IMR-90 (cell line): ENCODE data around the gene CARF. TPM values are rescaled to one million over a fixed set of nuclear protein-coding genes. Genes with fewer than 3 reads are reported as not detected.
A peak's percentile ranks its signal among the peaks of the same experiment; 100 is the strongest.

Source experiments
- ATAC-seq: fragments of 200-7000 bp; cut with Tn5 transposase; 2 replicates; pipeline ENCODE4 v1.9.1; 2020; ENCODE audit warnings: low read depth, mild to moderate bottlenecking, moderate library complexity
- BruUV-seq: library from RNA; stranded (reverse); fragments of 400-500 nt; replicated peaks from 2 replicates; lab custom pipeline; 2021; lab: Mats Ljungman, UMichigan
- CTCF ChIA-PET: fragments of 300-600 bp; formaldehyde crosslinking; extraction: SDS; loops from one replicate; lab custom pipeline; 2021; ENCODE audit warnings: antibody characterized with exemption; lab: Yijun Ruan, JAX
- POLR2A ChIA-PET: fragments of 300-600 bp; sonication (Branson Sonifier 250); formaldehyde crosslinking; loops from one replicate; lab custom pipeline; 2022; ENCODE audit warnings: antibody characterized with exemption; ENCODE audit not compliant: unreplicated experiment; lab: Charles Lee
- DNase-seq: peaks from one replicate; pipeline ENCODE4 v3.0.0; 2013
- H2AFZ ChIP-seq: replicated peaks from 2 replicates; pipeline ENCODE3; 2013; ENCODE audit warnings: low read length, mild to moderate bottlenecking; ENCODE audit not compliant: poor library complexity
- H2AK5ac ChIP-seq: 2 replicates; pipeline ENCODE4 v1.6.1; 2013; ENCODE audit warnings: low read depth, low read length, inconsistent platforms
- H2AK9ac ChIP-seq: replicated peaks from 2 replicates; pipeline ENCODE3; 2013; ENCODE audit warnings: mild to moderate bottlenecking, low read depth, low read length, moderate library complexity; ENCODE audit not compliant: poor library complexity
- H2BK120ac ChIP-seq: 2 replicates; pipeline ENCODE4 v1.6.1; 2013; ENCODE audit warnings: low read depth, low read length, inconsistent platforms
- H2BK15ac ChIP-seq: 3 replicates; pipeline ENCODE4 v1.6.1; 2013; ENCODE audit warnings: low read depth, low read length, inconsistent platforms
- H2BK20ac ChIP-seq: 2 replicates; pipeline ENCODE4 v1.6.1; 2013; ENCODE audit warnings: low read depth, mild to moderate bottlenecking, inconsistent platforms, low read length, moderate library complexity
- H2BK5ac ChIP-seq: 2 replicates; pipeline ENCODE4 v1.6.1; 2013; ENCODE audit warnings: mild to moderate bottlenecking, low read depth, low read length, inconsistent platforms; ENCODE audit not compliant: poor library complexity, severe bottlenecking
- H3K14ac ChIP-seq: replicated peaks from 2 replicates; pipeline ENCODE4 v1.6.1; 2013; ENCODE audit warnings: low read depth, low read length, inconsistent platforms
- H3K18ac ChIP-seq: 2 replicates; pipeline ENCODE4 v1.6.1; 2013; ENCODE audit warnings: low read depth, low read length, control low read depth
- H3K23ac ChIP-seq: 2 replicates; pipeline ENCODE4 v1.6.1; 2013; ENCODE audit warnings: low read depth, low read length, inconsistent platforms
- H3K27ac ChIP-seq: 2 replicates; pipeline ENCODE4 v1.5.1; 2013; ENCODE audit warnings: mild to moderate bottlenecking, control low read depth, low read length; ENCODE audit not compliant: insufficient read depth
- H3K27me3 ChIP-seq: 2 replicates; pipeline ENCODE4 v1.6.1; 2013; ENCODE audit warnings: low read length; ENCODE audit not compliant: control insufficient read depth, insufficient read depth
- H3K36me3 ChIP-seq: 2 replicates; pipeline ENCODE4 v1.6.1; 2013; ENCODE audit warnings: low read length, mixed read lengths; ENCODE audit not compliant: control insufficient read depth, insufficient read depth
- H3K4ac ChIP-seq: 2 replicates; pipeline ENCODE4 v1.6.1; 2013; ENCODE audit warnings: low read depth, low read length, inconsistent platforms
- H3K4me1 ChIP-seq: 2 replicates; pipeline ENCODE4 v1.6.1; 2013; ENCODE audit warnings: low read length, mixed read lengths; ENCODE audit not compliant: control insufficient read depth, insufficient read depth
- H3K4me2 ChIP-seq: 2 replicates; pipeline ENCODE4 v1.6.1; 2013; ENCODE audit warnings: low read depth, mild to moderate bottlenecking, control low read depth, low read length, moderate library complexity
- H3K4me3 ChIP-seq: 2 replicates; pipeline ENCODE4 v1.5.1; 2013; ENCODE audit warnings: low read depth, mild to moderate bottlenecking, control low read depth, low read length, moderate library complexity; ENCODE audit not compliant: insufficient read depth
- H3K56ac ChIP-seq: 2 replicates; pipeline ENCODE4 v1.6.1; 2013; ENCODE audit warnings: low read length, inconsistent platforms; ENCODE audit not compliant: insufficient read depth; ENCODE audit errors: extremely low read depth
- H3K79me1 ChIP-seq, 2 experiments: 2 replicates each; pipeline ENCODE4 v1.6.1; 2013; ENCODE audit warnings: low read length in 2 of 2, inconsistent platforms in 1 of 2, low read depth in 1 of 2
- H3K9ac ChIP-seq: 2 replicates; pipeline ENCODE4 v1.6.1; 2013; ENCODE audit warnings: low read depth, low read length, control low read depth
- H3K9me1 ChIP-seq: 2 replicates; pipeline ENCODE4 v1.6.1; 2013; ENCODE audit warnings: low read length, inconsistent platforms; ENCODE audit not compliant: insufficient read depth
- H3K9me3 ChIP-seq: 2 replicates; pipeline ENCODE4 v1.6.1; 2013; ENCODE audit warnings: low read length; ENCODE audit not compliant: control insufficient read depth, insufficient read depth
- H4K20me1 ChIP-seq: 2 replicates; pipeline ENCODE4 v1.6.1; 2013; ENCODE audit warnings: low read length, inconsistent platforms; ENCODE audit not compliant: insufficient read depth
- H4K5ac ChIP-seq: 2 replicates; pipeline ENCODE4 v1.6.1; 2013; ENCODE audit warnings: mild to moderate bottlenecking, low read depth, low read length, control low read depth
- H4K8ac ChIP-seq, 2 experiments: 2 replicates each; pipeline ENCODE4 v1.6.1; 2013; ENCODE audit warnings: low read depth in 2 of 2, low read length in 2 of 2, control low read depth in 1 of 2, inconsistent platforms in 1 of 2
- H4K91ac ChIP-seq: 2 replicates; pipeline ENCODE4 v1.6.1; 2013; ENCODE audit warnings: low read depth, low read length, inconsistent platforms; ENCODE audit not compliant: insufficient read depth
- RAD21 ChIP-seq: IDR thresholded peaks from 2 replicates; pipeline ENCODE4 v1.6.1; 2012; ENCODE audit warnings: low read length, improper control_type of control experiment
- RFX5 ChIP-seq: IDR thresholded peaks from 2 replicates; pipeline ENCODE4 v1.8.0; 2012; ENCODE audit warnings: low read depth, mild to moderate bottlenecking, low read length, moderate library complexity
- SMC3 ChIP-seq: fragments of 150-350 bp; IDR thresholded peaks from 2 replicates; pipeline ENCODE4 v1.6.1; 2016; ENCODE audit warnings: low read depth, mild to moderate bottlenecking, antibody characterized with exemption, low read length, moderate library complexity
- WGBS, 2 experiments: methylation state at CpG; one replicate each; pipeline versions ENCODE4 v1.1.5 to v1.1.7; 2013; ENCODE audit warnings: missing lambda C conversion rate in 2 of 2; ENCODE audit not compliant: insufficient read length in 1 of 2; ENCODE audit errors: extremely low coverage in 2 of 2; 5-methylcytosine and 5-hydroxymethylcytosine counted together
- dilution Hi-C: fragments of 300-500 bp; cut with HindIII; formaldehyde crosslinking; loops from one replicate; pipeline ENCODE4 v1.14.3; 2018; ENCODE audit warnings: low sequenced_read_pairs; ENCODE audit not compliant: unreplicated experiment
- in situ Hi-C: fragments of 300-500 bp; cut with MboI; formaldehyde crosslinking; loops from 3 replicates; pipeline ENCODE4 v1.14.3; 2019; ENCODE audit warnings: low sequenced_read_pairs, inconsistent platforms, mixed read lengths
- intact Hi-C: fragments of 100-400 bp; cut with micrococcal nuclease; formaldehyde crosslinking; loops from 2 replicates; pipeline ENCODE4 v1.10.0; 2022
- polyA plus RNA-seq, 3 experiments: library from polyadenylated mRNA; depleted of rRNA; stranded (reverse); fragments of >200 nt; gene quantifications; 2 replicates each; pipeline ENCODE4 v1.2.3, GENCODE V29; 2012; ENCODE audit warnings: low replicate concordance in 1 of 3
- total RNA-seq: library from RNA; depleted of rRNA; stranded (reverse); fragments of >200 nt; gene quantifications from 2 replicates; pipeline ENCODE4 v1.2.3, GENCODE V29; 2012
- TF ChIP-seq, protein P1 (sequence below): fragments of 150-350 bp; IDR thresholded peaks from 2 replicates; pipeline ENCODE4 v1.6.1; 2017; ENCODE audit warnings: mild to moderate bottlenecking, antibody characterized with exemption, low read length, low read depth
- TF ChIP-seq, protein P2 (sequence below): conservative IDR thresholded peaks from 2 replicates; pipeline ENCODE4 v1.5.1; 2012; ENCODE audit warnings: mild to moderate bottlenecking, low read depth, low read length, improper control_type of control experiment

Gene CARF
- total and polyA plus RNA-seq, 2 of the 4 experiments (the other 2 are of a cell fraction), result 2.4 to 5.6 TPM

DNA sequence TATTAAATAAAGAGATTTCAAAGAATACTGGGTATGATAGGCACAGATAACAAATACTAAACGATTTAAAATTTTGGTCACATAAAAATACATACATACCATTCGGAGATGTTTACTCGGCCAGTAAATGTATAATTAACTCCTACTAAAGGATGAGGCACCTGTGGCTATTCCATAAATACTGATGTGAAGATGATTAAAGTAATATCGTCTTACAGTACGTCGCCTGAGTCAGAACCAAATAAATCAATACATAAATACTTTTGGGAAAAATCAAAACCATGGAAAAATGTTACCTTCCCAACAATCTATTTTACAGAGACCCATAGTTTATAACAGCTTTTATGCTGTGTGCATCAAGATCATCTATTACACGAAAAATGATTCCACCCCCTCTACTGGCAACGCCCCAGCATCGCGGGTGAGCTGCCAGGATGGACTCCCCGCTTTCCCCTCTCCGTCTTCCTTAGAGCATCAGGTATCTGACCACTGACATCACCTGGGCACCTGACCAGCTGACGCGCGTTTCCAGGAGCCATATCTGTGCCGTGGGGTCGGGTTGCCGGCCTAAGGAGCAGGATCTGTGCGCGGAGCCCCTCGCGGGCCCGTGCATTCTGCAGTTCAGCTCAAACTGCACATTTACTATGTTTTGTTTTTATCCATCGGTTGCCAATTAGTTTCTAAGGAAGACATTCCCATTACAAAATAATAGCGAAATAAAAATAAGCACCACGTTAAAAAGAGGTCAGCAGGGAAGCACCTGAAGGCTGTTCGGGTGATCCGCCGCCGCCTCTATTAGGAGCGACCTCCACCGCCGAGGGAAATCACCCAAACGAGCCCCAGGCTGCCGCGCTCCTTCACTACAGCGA lies 41.4 kb upstream of the CARF start:
- H3K4me3 ChIP-seq, result peak overlapping the region; percentile 91
- CTCF ChIA-PET, result interaction anchor here (1.5 kb wide), 1 partner anchor 282 kb away, joined by 6 read pairs; no protein-coding TSS in a partner anchor
- peak; percentile 83 for ATAC-seq

More for the DNA sequence above, 41.4 kb upstream of the CARF start:
- no peak overlapping the region for H2BK20ac ChIP-seq
- H3K4me2 ChIP-seq, result peak overlapping the region; percentile 96
- no peak overlapping the region for H3K4ac ChIP-seq
- dilution Hi-C loops, result no loop called here
- H3K14ac ChIP-seq, result peak overlapping the region; percentile 69; the same call in 1 of the 2 replicates
- H3K27me3 ChIP-seq, result no peaks in the 10 kb centered on the region
- H3K36me3 ChIP-seq, result no peaks in the 10 kb centered on the region
- no peaks in the 10 kb centered on the region for H4K20me1 ChIP-seq
- H3K79me1 ChIP-seq, result no peaks in the 10 kb centered on the region
- in situ Hi-C loops, result loop anchor here (10.0 kb wide), 1 partner anchor 276 kb away; no protein-coding TSS in a partner anchor
- peak overlapping the region; percentile 73 for H2AK9ac ChIP-seq
- intact Hi-C loops, result loop anchor here (1.0 to 5.0 kb wide), 3 partner anchors 236 to 298 kb away; partner anchors contain the start of gene FAM117B
- H3K56ac ChIP-seq, result no peak overlapping the region
- peak overlapping the region; percentile 21; the same call in 1 of the 2 replicates for H4K91ac ChIP-seq
- H2BK120ac ChIP-seq, result no peak overlapping the region; the same call in 1 of the 2 replicates
- peak overlapping the region; percentile 22 to 26; a peak in 1 of 4 replicates for H4K8ac ChIP-seq
- WGBS, 2 experiments, result 2% methylated on average over 22 of the region's 37 CpGs; no CpG with 5 or more reads in 1 of the 2 experiments
- no peak overlapping the region for H2AK5ac ChIP-seq
- no peaks in the 10 kb centered on the region for H3K4me1 ChIP-seq
- H3K9ac ChIP-seq, result peak overlapping the region; percentile 51
- peak overlapping the region; percentile 70; the same call in 1 of the 2 replicates for H3K23ac ChIP-seq
- H2BK15ac ChIP-seq, result no peak overlapping the region
- POLR2A ChIA-PET, result interaction anchor here (0.5 to 0.6 kb wide), 2 partner anchors 22 to 624 kb away, joined by 3 read pairs; no protein-coding TSS in a partner anchor
- DNase-seq, result peak; percentile 36
- H4K5ac ChIP-seq, result no peak overlapping the region
- peak overlapping the region; percentile 7 for H2BK5ac ChIP-seq
- H2AFZ ChIP-seq, result peak overlapping the region; percentile 97
- H3K9me3 ChIP-seq, result no peaks in the 10 kb centered on the region
- no peak for TF ChIP-seq RFX5
- peak; percentile 45 for TF ChIP-seq RAD21
- TF ChIP-seq SMC3, result peak; percentile 24; the same call in 1 of the 2 replicates
- TF ChIP-seq, protein P1, sequence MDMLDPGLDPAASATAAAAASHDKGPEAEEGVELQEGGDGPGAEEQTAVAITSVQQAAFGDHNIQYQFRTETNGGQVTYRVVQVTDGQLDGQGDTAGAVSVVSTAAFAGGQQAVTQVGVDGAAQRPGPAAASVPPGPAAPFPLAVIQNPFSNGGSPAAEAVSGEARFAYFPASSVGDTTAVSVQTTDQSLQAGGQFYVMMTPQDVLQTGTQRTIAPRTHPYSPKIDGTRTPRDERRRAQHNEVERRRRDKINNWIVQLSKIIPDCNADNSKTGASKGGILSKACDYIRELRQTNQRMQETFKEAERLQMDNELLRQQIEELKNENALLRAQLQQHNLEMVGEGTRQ, result no peak
- TF ChIP-seq, protein P2, sequence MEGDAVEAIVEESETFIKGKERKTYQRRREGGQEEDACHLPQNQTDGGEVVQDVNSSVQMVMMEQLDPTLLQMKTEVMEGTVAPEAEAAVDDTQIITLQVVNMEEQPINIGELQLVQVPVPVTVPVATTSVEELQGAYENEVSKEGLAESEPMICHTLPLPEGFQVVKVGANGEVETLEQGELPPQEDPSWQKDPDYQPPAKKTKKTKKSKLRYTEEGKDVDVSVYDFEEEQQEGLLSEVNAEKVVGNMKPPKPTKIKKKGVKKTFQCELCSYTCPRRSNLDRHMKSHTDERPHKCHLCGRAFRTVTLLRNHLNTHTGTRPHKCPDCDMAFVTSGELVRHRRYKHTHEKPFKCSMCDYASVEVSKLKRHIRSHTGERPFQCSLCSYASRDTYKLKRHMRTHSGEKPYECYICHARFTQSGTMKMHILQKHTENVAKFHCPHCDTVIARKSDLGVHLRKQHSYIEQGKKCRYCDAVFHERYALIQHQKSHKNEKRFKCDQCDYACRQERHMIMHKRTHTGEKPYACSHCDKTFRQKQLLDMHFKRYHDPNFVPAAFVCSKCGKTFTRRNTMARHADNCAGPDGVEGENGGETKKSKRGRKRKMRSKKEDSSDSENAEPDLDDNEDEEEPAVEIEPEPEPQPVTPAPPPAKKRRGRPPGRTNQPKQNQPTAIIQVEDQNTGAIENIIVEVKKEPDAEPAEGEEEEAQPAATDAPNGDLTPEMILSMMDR, result peak; percentile 39
- no TSS peak for BruUV-seq
- H3K9me1 ChIP-seq, result no peaks in the 10 kb centered on the region
- H3K27ac ChIP-seq, result peak overlapping the region; percentile 39
- H3K18ac ChIP-seq, result no peak overlapping the region
